LNCAP (cell line): ENCODE measurements around the gene LSM3.

ENCODE experiments used
- TF ChIP-seq, protein P1 (sequence below): fragments of 450-650 bp; IDR thresholded peaks from 2 replicates; pipeline ENCODE4 v1.5.1; 2017; ENCODE audit warnings: mild to moderate bottlenecking

LSM3 gene

GRCh38 chr3:14235912-14236295 lies 57.3 kb downstream of the LSM3 start:
- TF ChIP-seq, protein P1, sequence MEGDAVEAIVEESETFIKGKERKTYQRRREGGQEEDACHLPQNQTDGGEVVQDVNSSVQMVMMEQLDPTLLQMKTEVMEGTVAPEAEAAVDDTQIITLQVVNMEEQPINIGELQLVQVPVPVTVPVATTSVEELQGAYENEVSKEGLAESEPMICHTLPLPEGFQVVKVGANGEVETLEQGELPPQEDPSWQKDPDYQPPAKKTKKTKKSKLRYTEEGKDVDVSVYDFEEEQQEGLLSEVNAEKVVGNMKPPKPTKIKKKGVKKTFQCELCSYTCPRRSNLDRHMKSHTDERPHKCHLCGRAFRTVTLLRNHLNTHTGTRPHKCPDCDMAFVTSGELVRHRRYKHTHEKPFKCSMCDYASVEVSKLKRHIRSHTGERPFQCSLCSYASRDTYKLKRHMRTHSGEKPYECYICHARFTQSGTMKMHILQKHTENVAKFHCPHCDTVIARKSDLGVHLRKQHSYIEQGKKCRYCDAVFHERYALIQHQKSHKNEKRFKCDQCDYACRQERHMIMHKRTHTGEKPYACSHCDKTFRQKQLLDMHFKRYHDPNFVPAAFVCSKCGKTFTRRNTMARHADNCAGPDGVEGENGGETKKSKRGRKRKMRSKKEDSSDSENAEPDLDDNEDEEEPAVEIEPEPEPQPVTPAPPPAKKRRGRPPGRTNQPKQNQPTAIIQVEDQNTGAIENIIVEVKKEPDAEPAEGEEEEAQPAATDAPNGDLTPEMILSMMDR = no peak

DNA sequence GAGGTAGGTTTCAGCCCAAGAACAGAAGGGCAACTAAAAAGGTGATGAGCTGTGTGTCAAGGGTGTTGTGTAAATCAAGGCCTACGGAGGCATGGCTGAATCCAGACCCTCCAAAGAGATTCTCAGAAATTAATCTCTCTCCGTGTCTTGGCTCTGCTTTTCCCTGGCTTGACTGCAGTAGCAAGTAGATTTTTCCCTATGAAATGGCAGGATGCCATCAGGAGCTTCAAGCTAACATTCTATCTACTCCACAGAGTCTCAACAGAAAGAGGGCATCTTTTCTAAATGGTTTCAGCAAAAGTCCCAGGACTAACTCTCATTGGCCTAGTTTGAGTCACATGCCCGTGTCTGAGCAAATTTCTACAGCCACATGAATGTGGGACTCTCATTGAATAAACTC lies 58.3 kb downstream of the LSM3 start:
- TF ChIP-seq, protein P1 = no peak

DNA sequence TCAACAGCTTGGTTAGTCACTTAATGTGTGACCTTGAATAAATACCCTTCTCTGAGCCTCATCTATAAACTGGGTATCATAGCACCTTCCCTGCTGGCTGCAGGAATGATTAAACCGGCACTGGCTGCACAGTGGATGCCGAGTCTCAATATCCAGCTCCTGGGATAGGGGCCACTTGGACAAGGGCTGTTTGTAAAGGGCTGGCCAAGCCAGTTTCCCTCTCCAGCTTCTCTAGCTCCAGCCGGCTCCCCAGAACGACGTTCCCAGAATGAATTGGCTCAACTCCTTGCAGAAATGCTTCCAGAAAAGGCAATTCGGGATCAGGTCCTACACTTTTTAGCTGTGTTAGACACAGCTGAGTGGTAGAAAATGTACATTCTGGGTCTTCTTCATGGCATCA lies 58.8 kb downstream of the LSM3 start:
- TF ChIP-seq, protein P1 = no peak

DNA sequence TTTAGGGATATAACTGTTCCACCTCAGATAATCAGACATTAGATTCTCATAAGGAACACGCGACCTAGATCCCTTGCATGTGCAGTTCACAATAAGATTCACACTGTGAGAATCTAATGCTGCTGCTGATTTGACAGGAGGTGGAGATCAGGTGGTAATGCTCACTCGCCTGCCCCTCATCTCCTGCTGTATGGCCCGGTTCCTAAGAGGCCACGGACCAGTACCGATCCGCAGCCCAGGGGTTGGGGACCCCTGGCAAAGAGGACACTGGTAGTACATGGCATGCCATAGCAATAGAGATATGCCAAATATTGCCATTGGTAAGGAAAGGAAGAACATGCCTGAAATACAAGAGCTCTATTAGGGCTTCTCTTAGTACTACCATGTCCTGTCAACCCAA lies 59.7 kb downstream of the LSM3 start:
- TF ChIP-seq, protein P1 = no peak

GRCh38 chr3:14238930-14239329 lies 60.3 kb downstream of the LSM3 start:
- TF ChIP-seq, protein P1 = no peak

- TF ChIP-seq, protein P1 = no peak
Measured at GRCh38 chr3:14239940-14240339, 61.3 kb downstream of the LSM3 start.

GRCh38 chr3:14240366-14240765 lies 61.7 kb downstream of the LSM3 start:
- TF ChIP-seq, protein P1 = no peak

DNA sequence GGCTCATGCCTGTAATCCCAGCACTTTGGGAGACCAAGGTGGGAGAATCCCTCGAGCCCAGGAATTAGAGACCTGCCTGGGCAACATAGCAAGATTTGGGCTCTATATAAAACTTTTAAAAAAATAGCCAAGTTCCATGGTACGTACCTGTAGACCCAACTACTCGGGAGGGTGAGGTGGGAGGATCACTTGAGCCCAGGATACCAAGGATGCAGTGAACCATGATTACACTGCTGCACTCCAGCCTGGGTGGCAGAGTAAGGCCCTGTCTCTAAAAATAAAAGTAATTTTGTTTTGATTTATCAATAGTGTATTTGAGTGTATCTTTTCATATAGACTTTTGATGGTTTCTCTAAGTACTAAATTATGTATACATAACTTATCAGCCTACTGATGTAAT lies 63.1 kb downstream of the LSM3 start:
- TF ChIP-seq, protein P1 = no peak
